Astrocyte of the cerebellum (primary cell): Measurements from ENCODE around the gene TYROBP.

Source experiments
- DNase-seq: peaks from one replicate; pipeline ENCODE4 v3.0.0-alpha.2; 2011; ENCODE audit warnings: low read depth
- H3K4me3 ChIP-seq: 2 replicates; pipeline ENCODE4 v1.5.1; 2011; ENCODE audit warnings: mild to moderate bottlenecking, low read depth, low read length, moderate library complexity
- in situ Hi-C: cut with HindIII; loops from 2 replicates; pipeline ENCODE4 v1.10.0; 2017; ENCODE audit warnings: low sequenced_read_pairs
- TF ChIP-seq, protein P1 (sequence below): IDR thresholded peaks from 2 replicates; pipeline ENCODE4 v1.5.1; 2012; ENCODE audit warnings: low read length, low read depth, moderate library complexity, mild to moderate bottlenecking; ENCODE audit errors: missing control alignments

The TYROBP gene

GRCh38 chr19:35937345-35938281 is 29.5 kb upstream of the TYROBP start:
- TF ChIP-seq, protein P1, sequence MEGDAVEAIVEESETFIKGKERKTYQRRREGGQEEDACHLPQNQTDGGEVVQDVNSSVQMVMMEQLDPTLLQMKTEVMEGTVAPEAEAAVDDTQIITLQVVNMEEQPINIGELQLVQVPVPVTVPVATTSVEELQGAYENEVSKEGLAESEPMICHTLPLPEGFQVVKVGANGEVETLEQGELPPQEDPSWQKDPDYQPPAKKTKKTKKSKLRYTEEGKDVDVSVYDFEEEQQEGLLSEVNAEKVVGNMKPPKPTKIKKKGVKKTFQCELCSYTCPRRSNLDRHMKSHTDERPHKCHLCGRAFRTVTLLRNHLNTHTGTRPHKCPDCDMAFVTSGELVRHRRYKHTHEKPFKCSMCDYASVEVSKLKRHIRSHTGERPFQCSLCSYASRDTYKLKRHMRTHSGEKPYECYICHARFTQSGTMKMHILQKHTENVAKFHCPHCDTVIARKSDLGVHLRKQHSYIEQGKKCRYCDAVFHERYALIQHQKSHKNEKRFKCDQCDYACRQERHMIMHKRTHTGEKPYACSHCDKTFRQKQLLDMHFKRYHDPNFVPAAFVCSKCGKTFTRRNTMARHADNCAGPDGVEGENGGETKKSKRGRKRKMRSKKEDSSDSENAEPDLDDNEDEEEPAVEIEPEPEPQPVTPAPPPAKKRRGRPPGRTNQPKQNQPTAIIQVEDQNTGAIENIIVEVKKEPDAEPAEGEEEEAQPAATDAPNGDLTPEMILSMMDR: no peak
- H3K4me3 ChIP-seq: peak overlapping the region; percentile 57
- no peak for DNase-seq
- in situ Hi-C loops: no loop called here

GRCh38 chr19:35936738-35937268 is 28.7 kb upstream of the TYROBP start:
- in situ Hi-C loops: no loop called here
- TF ChIP-seq, protein P1: no peak
- no peak for DNase-seq
- H3K4me3 ChIP-seq: peak overlapping the region; percentile 57

GRCh38 chr19:35935911-35936737 is 28.0 kb upstream of the TYROBP start, which contains the start of gene LRFN3:
Gene LRFN3, plus strand, starts transcription at chr19:35936374. Its CDS starts 3,052 bp downstream, at chr19:35939426.
- peak within 1 kb of the TSS; percentile 57 for H3K4me3 ChIP-seq
- peak; percentile 16 for DNase-seq
- in situ Hi-C loops: no loop called here
- TF ChIP-seq, protein P1: no peak

- in situ Hi-C loops: no loop called here
- DNase-seq: no peak
- H3K4me3 ChIP-seq: no peak overlapping the region
- TF ChIP-seq, protein P1: no peak
Measured at GRCh38 chr19:35932291-35932936, 24.3 kb upstream of the TYROBP start.

- DNase-seq: no peak
- TF ChIP-seq, protein P1: no peak
- H3K4me3 ChIP-seq: no peak overlapping the region
- in situ Hi-C loops: no loop called here
Measured at GRCh38 chr19:35931874-35932202, 23.7 kb upstream of the TYROBP start.
